Progenitor cell of endocrine pancreas (in vitro differentiated cells): ENCODE data around the gene NFATC2. TPM values are rescaled to one million over a fixed set of nuclear protein-coding genes. Genes with fewer than 3 reads are reported as not detected.

Experiments used
- DNase-seq: peaks from one replicate; pipeline ENCODE4 v3.0.0; 2021; ENCODE audit warnings: low spot score; ENCODE audit not compliant: unreplicated experiment
- H3K27ac Mint-ChIP-seq: 2 replicates; pipeline ENCODE4 v1.8.0; 2021; ENCODE audit warnings: mild to moderate bottlenecking, moderate library complexity, mixed read lengths
- H3K27me3 Mint-ChIP-seq: 2 replicates; pipeline ENCODE4 v1.8.0; 2021; ENCODE audit warnings: mixed read lengths
- H3K36me3 Mint-ChIP-seq: 2 replicates; pipeline ENCODE4 v1.8.0; 2022; ENCODE audit warnings: mixed read lengths; ENCODE audit not compliant: insufficient read depth
- H3K4me1 Mint-ChIP-seq: 2 replicates; pipeline ENCODE4 v1.8.0; 2021; ENCODE audit warnings: low read depth, mixed read lengths
- H3K4me3 Mint-ChIP-seq: 2 replicates; pipeline ENCODE4 v1.8.0; 2021; ENCODE audit warnings: low read depth, mild to moderate bottlenecking, moderate library complexity, mixed read lengths
- H3K9me3 Mint-ChIP-seq: 2 replicates; pipeline ENCODE4 v1.8.0; 2021; ENCODE audit warnings: low read depth, mixed read lengths
- CTCF ChIP-seq: fragments of 200-600 bp; sonication (generic); IDR thresholded peaks from one replicate; pipeline ENCODE4 v1.5.0; 2021; ENCODE audit warnings: antibody characterized with exemption, mild to moderate bottlenecking; ENCODE audit not compliant: unreplicated experiment
- total RNA-seq: library from RNA; stranded (reverse); gene quantifications from 2 replicates; pipeline ENCODE4 v1.2.1, GENCODE V29; 2021

NFATC2 gene
- total RNA-seq, 1 donor from 2014 or later, result 11.2 TPM

DNA sequence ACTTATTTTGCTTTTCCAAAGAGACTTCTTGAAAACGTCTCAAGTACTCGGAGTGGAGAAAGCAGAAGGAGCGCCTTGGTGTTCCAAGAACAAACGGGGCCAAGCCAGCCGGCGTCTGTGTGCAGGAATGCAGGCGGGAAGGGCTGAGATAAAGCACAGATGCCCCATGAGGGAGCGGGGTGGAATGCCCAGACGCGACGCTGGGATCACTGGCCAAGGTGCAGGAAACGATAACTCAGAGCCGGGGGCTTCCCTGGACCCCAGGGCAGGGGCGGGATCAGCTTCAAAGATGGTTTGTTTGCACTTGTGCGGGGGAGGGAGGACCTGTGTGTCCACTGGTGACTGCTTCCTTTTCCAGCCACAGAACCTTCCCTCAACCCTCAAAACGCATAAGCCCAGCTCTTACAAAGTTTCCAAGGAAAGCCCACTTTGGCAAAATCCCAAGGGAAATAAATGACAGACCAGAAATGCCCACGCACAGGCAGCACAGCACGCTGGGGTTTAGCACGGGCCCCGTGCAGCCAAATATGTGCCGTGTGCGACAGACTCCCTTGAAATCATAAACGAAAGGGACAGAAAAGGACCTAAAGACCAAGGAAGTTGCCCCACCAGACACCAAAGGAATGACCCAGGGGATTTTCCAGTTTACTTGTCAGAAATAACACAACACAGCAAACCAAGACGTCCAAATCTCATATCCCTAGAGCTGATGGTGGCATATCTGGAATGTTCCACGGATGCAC is 113.9 kb downstream of the NFATC2 start:
- H3K4me1 Mint-ChIP-seq, result peaks cover 30% of the 10 kb centered on the region
- peak overlapping the region; percentile 22 for H3K4me3 Mint-ChIP-seq
- H3K27ac Mint-ChIP-seq, result no peak overlapping the region

DNA sequence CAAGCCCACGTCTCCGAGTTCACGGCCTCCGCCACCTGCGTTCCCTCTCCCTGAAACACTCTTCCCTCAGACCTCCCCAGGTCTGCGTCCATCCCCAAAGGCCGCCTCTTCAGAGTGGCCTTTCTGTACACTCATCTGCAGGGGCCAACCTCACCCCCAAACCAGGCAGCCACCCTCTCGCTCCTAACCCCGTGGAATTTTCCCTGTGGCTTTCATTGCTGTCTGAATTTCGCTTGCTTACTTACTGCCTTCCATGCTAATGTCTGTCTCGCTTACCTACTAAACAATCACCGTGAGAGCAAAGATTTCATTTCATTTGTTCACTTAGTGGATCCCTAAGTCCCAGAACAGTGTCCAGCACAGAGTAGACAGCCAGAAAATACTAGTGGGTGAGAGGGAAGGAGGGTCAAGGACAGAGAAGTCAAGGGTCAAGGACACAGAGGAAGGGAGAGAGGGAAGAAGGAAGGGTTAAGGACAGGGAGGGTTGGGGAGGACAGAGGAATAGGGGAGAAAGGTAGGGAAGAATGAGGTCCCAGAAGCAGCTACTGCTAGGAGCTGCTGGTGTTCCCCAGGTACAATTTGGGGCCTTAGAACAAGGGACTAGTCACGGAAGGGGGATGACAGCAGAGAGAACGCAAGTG is 114.7 kb downstream of the NFATC2 start:
- TF ChIP-seq CTCF, result no peak
- peaks cover 3% of the 10 kb centered on the region for H3K36me3 Mint-ChIP-seq
- H3K27me3 Mint-ChIP-seq, result peaks cover 25% of the 10 kb centered on the region
- DNase-seq, result no peak
- H3K27ac Mint-ChIP-seq, result no peak overlapping the region
- H3K4me3 Mint-ChIP-seq, result no peak overlapping the region
- peaks cover 28% of the 10 kb centered on the region for H3K4me1 Mint-ChIP-seq
- no peaks in the 10 kb centered on the region for H3K9me3 Mint-ChIP-seq

More for the DNA sequence above, 113.9 kb downstream of the NFATC2 start:
- peaks cover 3% of the 10 kb centered on the region for H3K36me3 Mint-ChIP-seq
- H3K9me3 Mint-ChIP-seq, result no peaks in the 10 kb centered on the region
- no peak for TF ChIP-seq CTCF
- DNase-seq, result peak; percentile 15
- H3K27me3 Mint-ChIP-seq, result peaks cover 25% of the 10 kb centered on the region

DNA sequence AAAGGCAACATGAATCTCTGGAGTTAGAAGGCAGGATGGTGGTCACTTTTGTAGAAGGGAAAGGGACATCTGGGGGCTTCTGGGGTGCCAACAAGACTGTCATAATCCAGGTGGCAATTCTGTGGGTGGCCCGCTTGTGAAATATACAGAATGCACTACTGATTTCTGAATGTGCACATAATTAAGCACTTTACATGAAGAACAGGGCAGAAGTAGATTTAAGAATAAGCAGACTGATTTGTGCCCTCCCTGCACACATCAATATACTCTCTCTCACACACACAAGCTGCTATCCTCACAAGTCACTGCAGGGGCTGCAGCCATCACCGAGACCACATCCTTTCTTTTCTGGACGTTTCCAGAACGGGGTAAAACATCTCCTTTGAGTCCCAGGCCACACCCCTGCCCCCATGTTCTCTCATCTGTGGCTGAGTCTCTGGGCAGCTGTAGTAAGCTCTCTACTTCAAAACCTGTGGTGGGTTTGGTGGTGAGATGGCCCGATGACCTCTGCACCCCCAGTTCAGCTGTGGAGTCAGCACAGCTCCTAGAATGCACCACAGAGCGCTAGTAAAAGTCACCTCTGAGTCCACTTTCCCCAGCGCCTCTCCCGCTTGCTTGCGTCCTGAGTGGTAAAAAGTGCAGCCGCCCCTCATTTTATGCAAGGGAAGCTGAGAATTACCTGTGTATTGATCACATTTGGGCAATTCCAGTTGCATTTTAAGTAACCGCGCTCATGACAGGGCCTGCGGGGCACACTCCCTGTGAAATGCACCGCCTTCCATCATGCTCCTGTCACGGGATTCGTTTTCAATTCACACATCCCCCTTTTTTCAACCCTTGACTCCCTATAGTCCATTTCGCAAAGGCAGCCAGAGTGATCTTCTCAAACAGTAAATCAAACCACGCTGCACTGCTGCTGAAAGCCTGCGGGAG is 115.5 kb downstream of the NFATC2 start:
- Mint-ChIP-seq H3K36me3 (peaks cover 1% of the 10 kb centered on the region), H3K27ac (no peak overlapping the region), H3K27me3 (peaks cover 25% of the 10 kb centered on the region), H3K4me3 (no peak overlapping the region), H3K4me1 (peaks cover 28% of the 10 kb centered on the region), H3K9me3 (no peaks in the 10 kb centered on the region)
- no peak for TF ChIP-seq CTCF
- DNase-seq, result no peak

DNA sequence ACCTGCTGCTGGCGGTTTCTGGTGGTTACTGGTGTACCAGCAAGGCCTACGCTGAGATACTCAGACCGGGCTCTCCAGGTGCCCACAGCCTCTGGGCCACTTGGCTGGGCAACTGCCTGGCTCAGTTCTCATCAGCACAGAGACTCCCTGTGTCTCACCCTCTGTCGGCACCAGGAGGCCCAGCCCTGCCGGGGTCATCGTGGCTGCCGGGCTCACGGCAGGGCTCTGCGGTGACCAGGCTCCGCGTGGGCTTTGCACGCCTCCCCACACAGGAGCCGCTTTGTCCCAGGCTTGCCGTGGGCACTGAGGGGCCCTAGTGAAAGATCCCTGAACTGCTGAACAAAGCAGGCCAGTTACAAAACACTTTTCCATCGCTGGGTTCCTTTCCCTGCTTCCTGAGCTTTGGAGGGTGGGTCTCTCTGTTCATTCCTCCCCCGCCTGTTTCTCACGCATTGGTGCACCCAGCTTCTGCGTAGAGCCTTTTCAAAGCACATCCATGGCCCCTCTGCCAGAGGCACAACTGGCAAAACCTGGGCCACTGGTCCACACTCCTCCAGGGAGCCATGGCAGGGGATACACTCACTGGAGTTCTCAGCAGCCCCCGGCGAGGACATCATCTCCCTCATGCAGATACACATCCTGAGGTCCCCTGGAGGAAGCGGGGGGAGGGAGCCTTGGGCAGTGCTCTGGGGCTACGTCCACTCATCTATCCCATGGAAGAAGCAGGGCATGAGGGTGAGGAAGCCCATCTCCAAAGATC is 117.0 kb downstream of the NFATC2 start:
- H3K36me3 Mint-ChIP-seq, result peaks cover 1% of the 10 kb centered on the region
- H3K4me1 Mint-ChIP-seq, result peaks cover 24% of the 10 kb centered on the region
- no peak for DNase-seq
- H3K27ac Mint-ChIP-seq, result no peak overlapping the region
- H3K27me3 Mint-ChIP-seq, result peaks cover 20% of the 10 kb centered on the region
- no peak overlapping the region for H3K4me3 Mint-ChIP-seq
- no peaks in the 10 kb centered on the region for H3K9me3 Mint-ChIP-seq
- TF ChIP-seq CTCF, result no peak
